Common myeloid progenitor, CD34-positive (primary cell): Measurements from ENCODE around the gene TMEM235.

Source experiments
- CTCF ChIA-PET: fragments of 350-600 bp; sonication (Branson Sonifier 250); formaldehyde crosslinking; loops from one replicate; lab custom pipeline; 2021; ENCODE audit warnings: antibody characterized with exemption; lab: Charles Lee
- POLR2A ChIA-PET: fragments of 350-600 bp; sonication (Branson Sonifier 250); formaldehyde crosslinking; loops from one replicate; lab custom pipeline; 2021; ENCODE audit warnings: antibody characterized with exemption; lab: Charles Lee
- DNase-seq, 3 donors: peaks; one replicate each; pipeline versions ENCODE4 v3.0.0 to v3.0.0-alpha.2; 2013
- H3K27ac ChIP-seq, 2 experiments: 1 replicate in 1 of 2; 2 replicates in 1 of 2; pipeline ENCODE4 v1.7.0; 2013; ENCODE audit warnings: inconsistent platforms in 2 of 2, low read length in 2 of 2, mild to moderate bottlenecking in 2 of 2, low read depth in 1 of 2, moderate library complexity in 1 of 2; ENCODE audit not compliant: severe bottlenecking in 2 of 2, insufficient read depth in 1 of 2, poor library complexity in 1 of 2
- H3K27me3 ChIP-seq, 5 experiments: replicated peaks in 2 of 5; 1 replicate in 3 of 5; 2 replicates in 2 of 5; pipeline versions ENCODE4 v1.6.1 to v1.7.0; 2013; ENCODE audit warnings: low read length in 4 of 5, mild to moderate bottlenecking in 2 of 5, moderate library complexity in 2 of 5, inconsistent platforms in 1 of 5; ENCODE audit not compliant: insufficient read depth in 5 of 5, control insufficient read depth in 4 of 5
- H3K36me3 ChIP-seq, 4 experiments: 1 replicate in 2 of 4; 2 replicates in 2 of 4; pipeline versions ENCODE4 v1.6.1 to v1.7.0; 2013; ENCODE audit warnings: low read length in 3 of 4, control low read depth in 1 of 4, mild to moderate bottlenecking in 1 of 4; ENCODE audit not compliant: control insufficient read depth in 4 of 4, insufficient read depth in 4 of 4
- H3K4me1 ChIP-seq, 4 experiments: 1 replicate in 3 of 4; 2 replicates in 1 of 4; pipeline versions ENCODE4 v1.6.1 to v1.7.1; 2013; ENCODE audit warnings: low read length in 3 of 4, mild to moderate bottlenecking in 3 of 4, control low read depth in 1 of 4, inconsistent platforms in 1 of 4, moderate library complexity in 1 of 4; ENCODE audit not compliant: control insufficient read depth in 4 of 4, insufficient read depth in 4 of 4; ENCODE audit errors: control extremely low read depth in 1 of 4
- H3K4me3 ChIP-seq, 7 experiments: 1 replicate in 4 of 7; 2 replicates in 3 of 7; pipeline versions ENCODE4 v1.5.1 to v1.7.0; 2013; ENCODE audit warnings: mild to moderate bottlenecking in 7 of 7, low read length in 6 of 7, moderate library complexity in 6 of 7, inconsistent platforms in 2 of 7, low read depth in 2 of 7, control low read depth in 1 of 7; ENCODE audit not compliant: insufficient read depth in 4 of 7, control insufficient read depth in 1 of 7; ENCODE audit errors: extremely low read depth in 1 of 7
- H3K9me3 ChIP-seq, 5 experiments: 1 replicate in 4 of 5; 2 replicates in 1 of 5; pipeline versions ENCODE4 v1.6.1 to v1.7.1; 2013; ENCODE audit warnings: low read length in 4 of 5, mild to moderate bottlenecking in 2 of 5, inconsistent platforms in 1 of 5, low read depth in 1 of 5, moderate library complexity in 1 of 5; ENCODE audit not compliant: control insufficient read depth in 4 of 5, insufficient read depth in 2 of 5; ENCODE audit errors: control extremely low read depth in 1 of 5
- WGBS: methylation state at CpG from one replicate; pipeline ENCODE4 v1.1.5; 2013; ENCODE audit not compliant: insufficient coverage; 5-methylcytosine and 5-hydroxymethylcytosine counted together

TMEM235 gene

GRCh38 chr17:78226055-78226758 is 5.2 kb upstream of the TMEM235 start:
- DNase-seq: no peak
- H3K9me3 ChIP-seq: no peaks in the 10 kb centered on the region
- POLR2A ChIA-PET: interaction anchor here (0.6 to 1.6 kb wide), 3 partner anchors 27 to 44 kb away, joined by 3 to 6 read pairs (median 3); no protein-coding TSS in a partner anchor
- 87% methylated on average over 8 of the region's 12 CpGs for WGBS
- peaks cover 0 to 37% (median 3%) of the 10 kb centered on the region in 4 experiments for H3K36me3 ChIP-seq
- no peak overlapping the region for H3K27ac ChIP-seq
- CTCF ChIA-PET: interaction anchor here (0.6 to 1.7 kb wide), 7 partner anchors 10 to 178 kb away, joined by 3 to 4 read pairs (median 4); no protein-coding TSS in a partner anchor
- H3K4me3 ChIP-seq: peak overlapping the region in 2 of 7 experiments; percentile 23 to 61
- peaks cover 0 to 34% (median 18%) of the 10 kb centered on the region in 4 experiments for H3K4me1 ChIP-seq
- peaks cover 0 to 10% (median 7%) of the 10 kb centered on the region in 5 experiments for H3K27me3 ChIP-seq

- peak overlapping the region in 2 of 7 experiments; percentile 23 to 61 for H3K4me3 ChIP-seq
- 24% methylated on average over 18 of the region's 20 CpGs for WGBS
- POLR2A ChIA-PET: interaction anchor here (0.6 to 1.6 kb wide), 2 partner anchors 27 to 44 kb away, joined by 3 to 6 read pairs; no protein-coding TSS in a partner anchor
- DNase-seq: peak in 2 of 3 donors; percentile 73 to 76
- H3K27ac ChIP-seq: no peak overlapping the region
- peaks cover 0 to 13% (median 12%) of the 10 kb centered on the region in 5 experiments for H3K27me3 ChIP-seq
- no peaks in the 10 kb centered on the region for H3K9me3 ChIP-seq
- peaks cover 0 to 31% (median 3%) of the 10 kb centered on the region in 4 experiments for H3K36me3 ChIP-seq
- CTCF ChIA-PET: interaction anchor here (1.0 to 3.2 kb wide), 8 partner anchors 10 to 195 kb away, joined by 3 to 11 read pairs (median 4); no protein-coding TSS in a partner anchor
- peaks cover 0 to 38% (median 23%) of the 10 kb centered on the region in 4 experiments for H3K4me1 ChIP-seq
These were observed 4.5 kb upstream of the TMEM235 start for GRCh38 chr17:78226759-78227454.

GRCh38 chr17:78227455-78227916 is 3.9 kb upstream of the TMEM235 start:
- peaks cover 0 to 18% (median 13%) of the 10 kb centered on the region in 5 experiments for H3K27me3 ChIP-seq
- DNase-seq: peak in 2 of 3 donors; percentile 91 to 93
- 88% methylated on average over 3 of the region's 10 CpGs for WGBS

GRCh38 chr17:78228176-78228575 is 3.3 kb upstream of the TMEM235 start:
- Histone ChIP-seq H3K27ac (no peak overlapping the region), H3K4me1 (peaks cover 0 to 43% (median 30%) of the 10 kb centered on the region in 4 experiments), H3K36me3 (peaks cover 0 to 23% (median 3%) of the 10 kb centered on the region in 4 experiments), H3K4me3 (no peak overlapping the region), H3K9me3 (no peaks in the 10 kb centered on the region), H3K27me3 (peaks cover 0 to 25% (median 19%) of the 10 kb centered on the region in 5 experiments)
- WGBS: 89% methylated on average over 4 of the region's 4 CpGs
- DNase-seq: no peak
- ChIA-PET POLR2A (interaction anchor here (0.6 kb wide), 2 partner anchors 45 to 154 kb away, joined by 3 to 7 read pairs; no protein-coding TSS in a partner anchor), CTCF (interaction anchor here (0.9 to 3.2 kb wide), 4 partner anchors 14 to 194 kb away, joined by 3 to 11 read pairs (median 3); no protein-coding TSS in a partner anchor)

More at GRCh38 chr17:78227455-78227916, 3.9 kb upstream of the TMEM235 start:
- peak overlapping the region in 1 of 7 experiments; percentile 61 for H3K4me3 ChIP-seq
- POLR2A ChIA-PET: interaction anchor here (1.6 kb wide), 1 partner anchor 28 kb away, joined by 3 read pairs; no protein-coding TSS in a partner anchor
- H3K27ac ChIP-seq: no peak overlapping the region
- CTCF ChIA-PET: interaction anchor here (0.9 to 3.2 kb wide), 4 partner anchors 15 to 194 kb away, joined by 3 to 11 read pairs (median 3); no protein-coding TSS in a partner anchor
- H3K36me3 ChIP-seq: peaks cover 0 to 29% (median 3%) of the 10 kb centered on the region in 4 experiments
- H3K4me1 ChIP-seq: peaks cover 0 to 44% (median 29%) of the 10 kb centered on the region in 4 experiments
- no peaks in the 10 kb centered on the region for H3K9me3 ChIP-seq

- DNase-seq: no peak
- Histone ChIP-seq H3K27me3 (peaks cover 0 to 26% (median 19%) of the 10 kb centered on the region in 5 experiments), H3K4me1 (peaks cover 0 to 37% (median 27%) of the 10 kb centered on the region in 4 experiments), H3K9me3 (no peaks in the 10 kb centered on the region), H3K4me3 (no peak overlapping the region), H3K36me3 (peaks cover 0 to under 1% (median 0%) of the 10 kb centered on the region in 4 experiments), H3K27ac (no peak overlapping the region)
- 93% methylated on average over 12 of the region's 13 CpGs for WGBS
- ChIA-PET CTCF (interaction anchor here (3.2 kb wide), 1 partner anchor 20 kb away, joined by 11 read pairs; no protein-coding TSS in a partner anchor), POLR2A (interaction anchor here (0.6 kb wide), 1 partner anchor 19 kb away, joined by 3 read pairs; no protein-coding TSS in a partner anchor)
These were observed 1.0 kb upstream of the TMEM235 start for GRCh38 chr17:78230252-78230962.
